HepG2 (cell line): ENCODE results near the gene TAAR6. TPM values are rescaled to one million over a fixed set of nuclear protein-coding genes. Genes with fewer than 3 reads are reported as not detected.

Experiments
- ATAC-seq: fragments of 200-7000 bp; cut with Tn5 transposase; 3 replicates; pipeline ENCODE4 v1.9.1; 2020; ENCODE audit warnings: mild to moderate bottlenecking, moderate library complexity
- BruUV-seq: library from RNA; stranded (reverse); fragments of 400-500 nt; replicated peaks from 2 replicates; lab custom pipeline; 2021; lab: Mats Ljungman, UMichigan
- CTCF ChIA-PET: fragments of 300-600 bp; formaldehyde crosslinking; extraction: SDS; loops from one replicate; lab custom pipeline; 2021; ENCODE audit warnings: low total read pairs, inconsistent platforms, low intra/inter-chr PET ratio; lab: Yijun Ruan, JAX
- POLR2A ChIA-PET: fragments of 350-600 bp; sonication (Branson Sonifier 250); formaldehyde crosslinking; loops from one replicate; lab custom pipeline; 2020; ENCODE audit warnings: antibody characterized with exemption, inconsistent platforms; lab: Yijun Ruan, JAX
- DNase-seq: peaks from one replicate; pipeline ENCODE4 v3.0.0-alpha.2; 2015; ENCODE audit warnings: low spot score
- FAIRE-seq: peaks from 3 replicates; lab custom pipeline; 2011; peaks lifted over from hg19 to GRCh38; lab: Jason Lieb, UNC
- H2AFZ ChIP-seq: one replicate; pipeline ENCODE4 v1.6.1; 2011; ENCODE audit warnings: low read length, inconsistent platforms
- H3K27ac ChIP-seq: fragments of 300-600 bp; 3 replicates; pipeline ENCODE4 v1.8.0; 2011; ENCODE audit warnings: mixed run types, mild to moderate bottlenecking, mixed read lengths, low read length, inconsistent platforms; ENCODE audit not compliant: insufficient read depth; ENCODE audit errors: extremely low read length
- H3K27me3 ChIP-seq, 2 experiments: fragments of 200-600 bp in 1 of 2; 2 replicates in 1 of 2; 3 replicates in 1 of 2; pipeline versions ENCODE4 v1.6.0 to v1.8.0; 2011; ENCODE audit warnings: low read length in 2 of 2, mild to moderate bottlenecking in 2 of 2, moderate library complexity in 2 of 2, inconsistent platforms in 1 of 2; ENCODE audit not compliant: insufficient read depth in 2 of 2, control insufficient read depth in 1 of 2
- H3K36me3 ChIP-seq, 2 experiments: fragments of 200-600 bp in 1 of 2; replicated peaks in 1 of 2; 2 replicates in 1 of 2; 3 replicates in 1 of 2; pipeline versions ENCODE4 v1.5.1 to v1.8.0; 2011; ENCODE audit warnings: low read length in 2 of 2, inconsistent platforms in 1 of 2; ENCODE audit not compliant: insufficient read depth in 2 of 2, control insufficient read depth in 1 of 2
- H3K4me1 ChIP-seq: 2 replicates; pipeline ENCODE4 v1.5.1; 2012; ENCODE audit warnings: low read length, inconsistent platforms; ENCODE audit not compliant: insufficient read depth
- H3K4me2 ChIP-seq: 2 replicates; pipeline ENCODE4 v1.6.0; 2011; ENCODE audit warnings: low read depth, low read length, inconsistent platforms
- H3K4me3 ChIP-seq, 3 experiments: fragments of 200-600 bp in 1 of 3; sonication (generic), shearing (Covaris generic) in 1 of 3; replicated peaks in 1 of 3; 2 replicates each; pipeline ENCODE4 v1.5.1; 2011 to 2016; ENCODE audit warnings: low read length in 3 of 3, inconsistent platforms in 2 of 3, low read depth in 2 of 3, mild to moderate bottlenecking in 2 of 3, control low read depth in 1 of 3, mixed read lengths in 1 of 3; ENCODE audit not compliant: insufficient read depth in 1 of 3
- H3K79me2 ChIP-seq: one replicate; pipeline ENCODE4 v1.6.1; 2011; ENCODE audit warnings: low read length, inconsistent platforms; ENCODE audit not compliant: insufficient read depth
- H3K9ac ChIP-seq: 2 replicates; pipeline ENCODE4 v1.6.0; 2011; ENCODE audit warnings: mild to moderate bottlenecking, low read depth, low read length, inconsistent platforms; ENCODE audit not compliant: insufficient read depth
- H3K9me3 ChIP-seq: 2 replicates; pipeline ENCODE4 v1.5.1; 2012; ENCODE audit warnings: mild to moderate bottlenecking, low read length
- H4K20me1 ChIP-seq: 2 replicates; pipeline ENCODE4 v1.6.0; 2011; ENCODE audit warnings: inconsistent platforms, mild to moderate bottlenecking, low read length, moderate library complexity; ENCODE audit not compliant: insufficient read depth
- AGO2 ChIP-seq: fragments of 200-400 bp; formaldehyde crosslinking; optimal IDR thresholded peaks from 2 replicates; pipeline ENCODE3; 2017; ENCODE audit warnings: mild to moderate bottlenecking, low read depth, low read length, moderate library complexity
- CCAR2 ChIP-seq: fragments of 200-400 bp; formaldehyde crosslinking; optimal IDR thresholded peaks from 2 replicates; pipeline ENCODE3; 2018; ENCODE audit warnings: low read depth, mild to moderate bottlenecking, low read length, moderate library complexity
- ETV5 ChIP-seq: IDR thresholded peaks from 2 replicates; pipeline ENCODE4 v1.6.1; 2018; ENCODE audit warnings: missing biosample characterization, missing genetic modification reagents, inconsistent platforms, borderline replicate concordance
- KDM3A ChIP-seq: IDR thresholded peaks from 2 replicates; pipeline ENCODE4 v1.6.1; 2018; ENCODE audit warnings: low read depth, missing compliant biosample characterization
- MATR3 ChIP-seq: sonication (generic); formaldehyde crosslinking; IDR thresholded peaks from 2 replicates; pipeline ENCODE4 v1.4.0; 2020; ENCODE audit warnings: missing genetic modification reagents
- NFIC ChIP-seq: IDR thresholded peaks from 2 replicates; pipeline ENCODE4 v1.6.1; 2012; ENCODE audit warnings: mild to moderate bottlenecking, low read length, inconsistent platforms
- PCBP2 ChIP-seq: fragments of 200-400 bp; formaldehyde crosslinking; optimal IDR thresholded peaks from 2 replicates; pipeline ENCODE3; 2018; ENCODE audit warnings: low read length, low read depth; ENCODE audit not compliant: poor library complexity, severe bottlenecking
- PHF21A ChIP-seq: sonication (generic); formaldehyde crosslinking; IDR thresholded peaks from 2 replicates; pipeline ENCODE4 v1.5.0; 2020; ENCODE audit warnings: mild to moderate bottlenecking, missing genetic modification reagents
- PRPF4 ChIP-seq: fragments of 200-400 bp; formaldehyde crosslinking; IDR thresholded peaks from 2 replicates; pipeline ENCODE4 v1.6.1; 2016; ENCODE audit warnings: low read length, low read depth; ENCODE audit not compliant: poor library complexity, severe bottlenecking
- SNAPC2 ChIP-seq: sonication (generic); formaldehyde crosslinking; IDR thresholded peaks from 2 replicates; pipeline ENCODE4 v1.8.1; 2022; ENCODE audit warnings: mild to moderate bottlenecking, missing genetic modification reagents
- ZNF33B ChIP-seq: sonication (generic); formaldehyde crosslinking; IDR thresholded peaks from 2 replicates; pipeline ENCODE4 v1.5.1; 2020; ENCODE audit warnings: mild to moderate bottlenecking, missing genetic modification reagents
- ZNF350 ChIP-seq: sonication (generic); formaldehyde crosslinking; IDR thresholded peaks from 2 replicates; pipeline ENCODE4 v1.4.0; 2020; ENCODE audit warnings: mild to moderate bottlenecking, low read depth, missing genetic modification reagents, borderline replicate concordance
- ZNF383 ChIP-seq: sonication (generic); formaldehyde crosslinking; IDR thresholded peaks from 2 replicates; pipeline ENCODE4 v1.4.0; 2020; ENCODE audit warnings: missing genetic modification reagents, mild to moderate bottlenecking, borderline replicate concordance
- ZNF615 ChIP-seq: sonication (generic); formaldehyde crosslinking; IDR thresholded peaks from 2 replicates; pipeline ENCODE4 v1.5.0; 2020; ENCODE audit warnings: mild to moderate bottlenecking, missing genetic modification reagents, borderline replicate concordance
- ZNF713 ChIP-seq: sonication (generic); formaldehyde crosslinking; IDR thresholded peaks from 2 replicates; pipeline ENCODE4 v1.4.0; 2020; ENCODE audit warnings: mild to moderate bottlenecking, missing genetic modification reagents
- WGBS: methylation state at CpG from one replicate; pipeline ENCODE4 v1.1.6; 2017; ENCODE audit warnings: low lambda C conversion rate; 5-methylcytosine and 5-hydroxymethylcytosine counted together
- in situ Hi-C: cut with HindIII; loops from 2 replicates; pipeline ENCODE4 v1.10.0; 2017; ENCODE audit warnings: low pct_unique_long_range_greater_than_20kb; ENCODE audit not compliant: extremely low pct_ligation_motif_present
- intact Hi-C: fragments of 100-400 bp; cut with micrococcal nuclease; formaldehyde crosslinking; loops from one replicate; pipeline ENCODE4 v1.10.0; 2022; ENCODE audit not compliant: unreplicated experiment
- polyA plus RNA-seq, 8 experiments: library from polyadenylated mRNA; depleted of rRNA in 3 of 8; stranded (reverse) in 7 of 8; unstranded in 1 of 8; fragments of >200 nt; fragmentation: Illumina TruSeq in 4 of 8; extraction: Trizol in 4 of 8; gene quantifications; 2 replicates each; pipeline versions ENCODE4 v1.2.1 to v1.2.3, GENCODE V29; 2011 to 2016; ENCODE audit warnings: low read depth in 4 of 8, missing spikeins in 1 of 8, mixed read lengths in 1 of 8; ENCODE audit not compliant: insufficient read depth in 1 of 8
- small RNA-seq, 3 experiments: library from RNA; depleted of rRNA; stranded (forward); fragments of <200 nt; gene quantifications; one replicate each; pipeline ENCODE3, GENCODE V24; 2012; ENCODE audit warnings: low read depth in 2 of 3, low replicate concordance in 1 of 3; ENCODE audit not compliant: insufficient read length in 3 of 3, insufficient read depth in 2 of 3
- total RNA-seq, 5 experiments: library from RNA; depleted of rRNA; stranded (reverse); fragments of >200 nt; fragmentation: Illumina TruSeq; extraction: Trizol; gene quantifications; 2 replicates each; pipeline ENCODE4 v1.2.3, GENCODE V29; 2016; ENCODE audit warnings: low read depth in 1 of 5
- TF ChIP-seq, protein P1 (sequence below): sonication (generic); formaldehyde crosslinking; IDR thresholded peaks from 2 replicates; pipeline ENCODE4 v1.5.0; 2020; ENCODE audit warnings: missing genetic modification reagents

TAAR6 gene
- total and polyA plus RNA-seq, 2 of the 13 experiments (the other 11 are each of a cell fraction or from before 2014, with no cell fraction given), result not detected

DNA sequence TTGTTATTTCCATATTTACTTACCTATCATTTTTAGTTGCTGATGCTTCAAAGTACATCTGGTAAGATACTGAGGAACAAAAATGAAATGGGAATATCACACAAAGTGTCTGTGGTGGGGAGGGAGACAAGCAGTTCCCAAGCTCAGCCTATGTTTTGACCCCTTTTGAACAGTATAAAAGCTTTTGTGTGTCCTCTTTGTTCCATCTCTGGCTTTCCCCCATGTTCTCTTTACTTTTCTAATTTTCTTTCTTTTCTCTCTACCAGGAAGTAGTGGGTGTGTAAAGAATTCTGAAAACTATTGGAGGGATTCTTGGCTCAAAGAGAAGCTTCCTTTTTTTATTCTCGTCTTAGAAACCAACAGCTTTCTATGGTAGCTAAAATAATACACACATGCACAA lies 46.6 kb downstream of the TAAR6 start:
- H3K36me3 ChIP-seq, result no peaks in the 10 kb centered on the region
- FAIRE-seq (no peak), DNase-seq (no peak), ATAC-seq (no peak)
- no peak overlapping the region for H3K4me2 ChIP-seq
- no peak overlapping the region for H2AFZ ChIP-seq
- no peak for TF ChIP-seq NFIC
- no peak for TF ChIP-seq ZNF33B (CRISPR knock-in tag)
- TF ChIP-seq, protein P1, sequence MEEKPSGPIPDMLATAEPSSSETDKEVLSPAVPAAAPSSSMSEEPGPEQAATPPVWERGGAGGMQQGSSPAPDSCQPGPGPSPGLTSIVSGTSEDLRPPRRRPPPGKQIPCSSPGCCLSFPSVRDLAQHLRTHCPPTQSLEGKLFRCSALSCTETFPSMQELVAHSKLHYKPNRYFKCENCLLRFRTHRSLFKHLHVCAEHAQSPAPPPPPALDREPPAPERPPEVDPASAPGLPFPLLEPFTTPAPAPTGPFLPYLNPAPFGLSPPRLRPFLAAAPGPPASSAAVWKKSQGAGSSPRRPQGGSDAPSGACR (CRISPR knock-in tag), result no peak
- no peak for TF ChIP-seq AGO2
- TF ChIP-seq PHF21A (CRISPR knock-in tag), result no peak
- no peak for TF ChIP-seq ZNF713 (CRISPR knock-in tag)
- TF ChIP-seq ETV5 (CRISPR knock-in tag), result no peak
- no peak for TF ChIP-seq ZNF383 (CRISPR knock-in tag)
- TF ChIP-seq KDM3A (CRISPR knock-in tag), result no peak
- TF ChIP-seq ZNF615 (CRISPR knock-in tag), result no peak
- TF ChIP-seq MATR3 (CRISPR knock-in tag), result no peak
- TF ChIP-seq ZNF350, result no peak
- no peak for TF ChIP-seq PCBP2
- no peak for TF ChIP-seq CCAR2
- no peak for TF ChIP-seq SNAPC2 (CRISPR knock-in tag)
- TF ChIP-seq PRPF4, result no peak
- WGBS, result 0% methylated on average over 1 of the region's 1 CpG
- CTCF ChIA-PET, result no interaction called here
- H3K4me3 ChIP-seq, result no peak overlapping the region
- no peak overlapping the region for H3K27ac ChIP-seq
- in situ Hi-C loops, result no loop called here
- no peaks in the 10 kb centered on the region for H3K79me2 ChIP-seq
- H3K9me3 ChIP-seq, result no peaks in the 10 kb centered on the region
- intact Hi-C loops, result no loop called here
- H3K4me1 ChIP-seq, result peaks cover 10% of the 10 kb centered on the region; the same call in 1 of the 2 replicates
- POLR2A ChIA-PET, result no interaction called here
- no TSS peak for BruUV-seq
- no peak overlapping the region for H3K9ac ChIP-seq
- no peaks in the 10 kb centered on the region for H4K20me1 ChIP-seq
- no peaks in the 10 kb centered on the region for H3K27me3 ChIP-seq

Small RNAs within 50 kb of the gene (small RNA-seq; reads per million reads assigned to genes)
- 0 reads per million in 3 experiments for gene TAAR7P

Other genes with a start within 250 kb of the TAAR6 start
- gene MOXD1, start 168.8 kb upstream of the TAAR6 start, total RNA-seq (2016; rRNA removed; fragmentation: Illumina TruSeq; extraction: Trizol), result not detected in 2 replicates
- 0.03 TPM in 1 of 2 replicates, not detected in the other for gene MOXD1, start 168.8 kb upstream of the TAAR6 start, polyA plus RNA-seq (2011; rRNA removed)
- gene STX7, start 57.2 kb upstream of the TAAR6 start, total RNA-seq (2016; rRNA removed; fragmentation: Illumina TruSeq; extraction: Trizol), result 34.7 and 40.6 TPM in 2 replicates
- 25.1 and 28.0 TPM in 2 replicates for gene STX7, start 57.2 kb upstream of the TAAR6 start, polyA plus RNA-seq (2011; rRNA removed)
- gene TAAR9, start 32.0 kb upstream of the TAAR6 start, total RNA-seq (2016; rRNA removed; fragmentation: Illumina TruSeq; extraction: Trizol), result not detected in 2 replicates
- gene TAAR9, start 32.0 kb upstream of the TAAR6 start, polyA plus RNA-seq (2011; rRNA removed), result 0.07 TPM in 1 of 2 replicates, not detected in the other
- gene TAAR8, start 17.6 kb upstream of the TAAR6 start, total RNA-seq (2016; rRNA removed; fragmentation: Illumina TruSeq; extraction: Trizol), result not detected in 2 replicates
- gene TAAR8, start 17.6 kb upstream of the TAAR6 start, polyA plus RNA-seq (2011; rRNA removed), result 0.07 TPM in 1 of 2 replicates, not detected in the other
- not detected in 2 replicates for gene TAAR5, start 19.4 kb downstream of the TAAR6 start, total RNA-seq (2016; rRNA removed; fragmentation: Illumina TruSeq; extraction: Trizol)
- gene TAAR5, start 19.4 kb downstream of the TAAR6 start, polyA plus RNA-seq (2011; rRNA removed), result not detected in 2 replicates
- not detected in 2 replicates for gene TAAR2, start 54.0 kb downstream of the TAAR6 start, total RNA-seq (2016; rRNA removed; fragmentation: Illumina TruSeq; extraction: Trizol)
- not detected in 2 replicates for gene TAAR2, start 54.0 kb downstream of the TAAR6 start, polyA plus RNA-seq (2011; rRNA removed)
- not detected in 2 replicates for gene TAAR1, start 88.9 kb downstream of the TAAR6 start, total RNA-seq (2016; rRNA removed; fragmentation: Illumina TruSeq; extraction: Trizol)
- gene TAAR1, start 88.9 kb downstream of the TAAR6 start, polyA plus RNA-seq (2011; rRNA removed), result not detected in 2 replicates
- gene VNN1, start 143.7 kb downstream of the TAAR6 start, total RNA-seq (2016; rRNA removed; fragmentation: Illumina TruSeq; extraction: Trizol), result 0.41 and 0.62 TPM in 2 replicates
- 4.0 and 11.7 TPM in 2 replicates for gene VNN1, start 143.7 kb downstream of the TAAR6 start, polyA plus RNA-seq (2011; rRNA removed)
- 0.13 and 0.15 TPM in 2 replicates for gene VNN2, start 187.6 kb downstream of the TAAR6 start, total RNA-seq (2016; rRNA removed; fragmentation: Illumina TruSeq; extraction: Trizol)
- gene VNN2, start 187.6 kb downstream of the TAAR6 start, polyA plus RNA-seq (2011; rRNA removed), result 0.09 and 0.30 TPM in 2 replicates
- 9.1 and 13.8 TPM in 2 replicates for gene SLC18B1, start 228.3 kb downstream of the TAAR6 start, total RNA-seq (2016; rRNA removed; fragmentation: Illumina TruSeq; extraction: Trizol)
- 9.8 and 11.4 TPM in 2 replicates for gene SLC18B1, start 228.3 kb downstream of the TAAR6 start, polyA plus RNA-seq (2011; rRNA removed)
- 3,224 and 3,551 TPM in 2 replicates for gene RPS12, start 244.2 kb downstream of the TAAR6 start, total RNA-seq (2016; rRNA removed; fragmentation: Illumina TruSeq; extraction: Trizol)
- gene RPS12, start 244.2 kb downstream of the TAAR6 start, polyA plus RNA-seq (2011; rRNA removed), result 6,343 and 7,346 TPM in 2 replicates